Measurements from ENCODE around the gene C1orf167.
A peak's percentile ranks its signal among the peaks of the same experiment; 100 is the strongest.

The C1orf167 gene

DNA sequence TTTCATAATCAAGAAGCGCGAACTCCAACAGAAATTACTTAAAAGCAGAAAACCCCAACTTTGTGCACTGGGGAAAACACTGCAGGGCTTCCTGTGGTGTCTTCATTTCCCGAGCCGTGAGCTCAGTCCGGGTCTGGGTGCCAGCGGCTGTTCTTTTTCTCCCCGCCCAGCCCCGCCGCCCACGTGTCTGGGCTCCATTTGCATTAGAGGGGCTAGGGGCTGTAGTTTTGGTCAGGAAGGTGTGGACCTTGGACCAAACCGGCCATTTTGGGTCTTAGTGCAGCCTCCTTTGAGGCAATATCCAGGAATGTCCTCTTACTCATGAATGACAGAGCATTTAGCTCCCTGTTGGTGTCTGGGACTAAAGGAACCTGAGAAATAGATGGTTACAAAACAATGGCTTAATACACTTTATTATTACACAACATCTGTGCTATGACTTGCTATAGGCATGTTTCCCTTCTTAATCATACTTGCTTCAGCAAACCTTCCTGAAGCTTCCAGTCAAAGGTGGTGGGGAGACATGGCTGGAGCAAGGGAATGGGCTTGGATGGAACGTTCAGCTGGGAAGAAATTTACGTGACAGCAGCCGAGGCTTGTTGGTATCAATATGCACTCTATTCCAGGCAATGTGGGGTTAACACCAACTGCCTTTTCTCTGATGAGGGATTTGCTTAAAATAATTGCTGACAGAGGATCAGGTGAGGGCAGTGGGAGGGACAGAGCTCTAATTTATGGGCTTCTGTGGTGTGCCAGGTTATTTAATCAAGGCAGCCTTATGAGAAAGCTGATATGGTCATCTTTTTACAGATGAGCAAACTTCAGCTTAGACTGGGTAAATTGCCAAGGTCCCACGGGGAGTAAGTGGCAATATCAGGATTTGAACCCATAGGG lies 25.0 kb upstream of the C1orf167 start:
- peak in 1 of 2 donors; percentile 11 for DNase-seq (ENCODE audit: low read depth in 2 of 2)

GRCh38 chr1:11738096-11738495 lies 23.9 kb upstream of the C1orf167 start:
- DNase-seq (ENCODE audit: low read depth in 2 of 2) = no peak

GRCh38 chr1:11738783-11739182 lies 23.2 kb upstream of the C1orf167 start:
- no peak for DNase-seq (ENCODE audit: low read depth in 2 of 2)

DNA sequence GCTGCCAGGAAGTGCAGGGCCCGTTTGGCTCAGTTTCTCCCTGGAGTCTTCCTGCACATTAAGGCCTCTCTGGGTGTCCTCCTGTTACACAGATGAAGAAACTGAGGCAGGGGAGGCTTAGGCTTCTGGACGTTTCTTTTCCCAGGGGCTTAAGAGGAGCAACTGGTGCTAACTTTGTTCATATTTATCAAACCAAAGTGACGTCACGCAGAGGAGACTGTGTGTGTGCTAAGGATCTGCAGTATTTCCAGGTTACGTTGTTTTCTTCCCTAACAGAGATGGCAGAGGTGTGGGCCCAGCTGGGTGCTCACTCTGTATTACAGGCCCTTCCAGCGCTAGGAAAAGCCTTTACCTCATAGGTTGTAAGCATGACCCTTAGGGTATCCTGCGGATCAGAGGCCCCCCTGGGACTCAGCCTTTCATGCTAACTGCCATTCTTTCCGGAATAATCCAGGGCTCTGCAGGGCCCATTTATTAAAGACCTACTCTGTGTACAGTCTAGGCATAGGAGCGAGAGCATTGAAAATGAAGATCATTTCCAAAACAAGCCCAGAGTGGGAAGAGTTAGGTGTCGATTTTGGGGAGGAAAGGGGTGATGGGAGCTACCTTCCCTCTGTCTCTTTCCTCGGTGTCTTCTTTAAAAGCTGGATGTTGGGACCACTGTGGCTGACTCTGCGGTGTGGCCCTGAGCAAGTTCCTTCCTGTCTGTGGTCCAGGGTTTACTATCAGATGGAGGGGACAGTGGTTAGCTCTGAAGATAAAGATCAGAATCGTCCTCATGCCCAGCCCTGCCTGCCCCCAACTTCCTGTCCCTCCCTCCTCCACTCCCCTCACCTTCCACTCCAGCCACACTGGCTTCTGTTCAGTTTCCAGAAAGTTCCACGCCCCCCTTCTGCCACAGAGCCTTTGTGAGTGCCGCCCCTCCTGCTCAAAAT lies 21.5 kb upstream of the C1orf167 start:
- peak; percentile 14 to 26 for DNase-seq (ENCODE audit: low read depth in 2 of 2)

DNA sequence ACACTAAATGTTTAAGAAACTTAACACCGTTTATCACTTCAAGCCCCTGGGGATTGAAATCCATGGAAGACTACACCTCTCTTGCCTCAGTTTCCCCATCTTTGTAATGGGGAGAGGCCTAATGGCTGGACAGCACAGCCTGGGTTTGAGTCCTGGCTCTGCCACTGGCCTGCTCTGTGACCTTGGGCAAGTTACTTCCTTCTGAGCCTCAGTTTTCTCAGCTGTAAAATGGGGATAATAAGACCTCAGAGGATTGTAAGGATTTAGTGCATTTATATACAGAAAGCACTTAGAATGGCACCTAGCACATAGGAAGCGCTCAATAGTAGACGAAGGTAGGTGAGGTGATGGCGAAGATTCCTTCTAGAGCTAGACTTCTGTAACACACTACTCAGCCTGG lies 20.5 kb upstream of the C1orf167 start:
- DNase-seq (ENCODE audit: low read depth in 2 of 2) = no peak

- DNase-seq (ENCODE audit: low read depth in 2 of 2) = no peak
Measured at GRCh38 chr1:11741919-11742558, 20.0 kb upstream of the C1orf167 start.

- DNase-seq (ENCODE audit: low read depth in 2 of 2) = no peak
Measured at GRCh38 chr1:11744287-11744686, 17.7 kb upstream of the C1orf167 start.

GRCh38 chr1:11746092-11746491 lies 15.9 kb upstream of the C1orf167 start:
- no peak for DNase-seq (ENCODE audit: low read depth in 2 of 2)

DNA sequence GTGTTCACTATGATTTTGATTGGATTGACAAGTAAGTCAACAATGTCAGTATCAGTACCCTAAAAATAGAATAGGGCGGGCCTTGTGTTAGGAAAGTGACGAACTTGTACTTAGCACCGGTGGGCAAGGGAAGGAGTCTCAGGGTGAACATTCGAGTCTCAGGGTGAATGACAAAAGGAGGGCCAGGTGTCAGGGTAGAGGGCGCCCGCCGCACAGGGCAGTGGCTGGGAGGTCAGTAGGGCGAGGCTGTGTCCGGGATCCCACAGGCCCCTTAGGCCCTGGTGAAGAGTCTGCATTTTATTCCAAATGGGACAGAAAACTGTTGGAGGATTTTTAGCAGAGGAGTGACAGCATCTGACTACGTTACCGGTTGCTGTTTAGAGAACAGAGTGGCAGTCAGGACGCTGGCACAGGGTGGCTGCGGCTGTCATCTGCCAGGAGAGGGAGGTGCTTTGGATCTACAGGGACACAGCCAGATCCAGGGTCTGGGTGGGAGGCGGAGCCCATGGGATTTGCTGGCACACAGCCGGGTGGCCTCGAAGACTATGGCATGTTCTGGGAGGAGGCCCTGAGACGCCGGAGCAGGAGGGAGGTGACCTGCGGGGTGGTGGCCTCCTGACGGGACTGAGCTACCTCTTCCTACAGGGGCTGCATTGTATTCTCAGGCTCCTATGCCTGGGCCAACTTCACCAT lies 15.1 kb upstream of the C1orf167 start:
- no peak for DNase-seq (ENCODE audit: low read depth in 2 of 2)

GRCh38 chr1:11748294-11749202 lies 13.4 kb upstream of the C1orf167 start:
- no peak for DNase-seq (ENCODE audit: low read depth in 2 of 2)

- peak; percentile 32 to 34 for DNase-seq (ENCODE audit: low read depth in 2 of 2)
Measured at GRCh38 chr1:11749203-11749689, 12.7 kb upstream of the C1orf167 start.

DNA sequence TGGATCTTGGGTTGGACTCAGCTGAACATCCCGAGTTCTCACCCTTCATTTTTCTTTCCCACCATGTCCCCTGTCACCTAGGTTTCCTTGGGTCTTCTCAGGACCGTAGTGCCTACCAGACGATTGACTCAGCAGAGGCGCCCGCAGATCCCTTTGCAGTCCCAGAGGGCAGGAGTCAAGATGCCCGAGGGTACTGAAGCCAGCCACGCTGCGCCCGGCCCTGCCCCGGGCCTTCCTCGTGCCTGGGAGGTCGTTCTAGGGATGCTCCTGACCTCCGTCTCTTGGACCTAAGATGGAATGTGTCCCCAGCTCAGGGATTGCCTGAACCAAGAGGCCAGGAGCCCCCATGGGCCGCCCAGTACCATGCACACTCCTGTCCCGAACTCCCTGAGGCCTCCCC lies 12.0 kb upstream of the C1orf167 start:
- no peak for DNase-seq (ENCODE audit: low read depth in 2 of 2)

DNA sequence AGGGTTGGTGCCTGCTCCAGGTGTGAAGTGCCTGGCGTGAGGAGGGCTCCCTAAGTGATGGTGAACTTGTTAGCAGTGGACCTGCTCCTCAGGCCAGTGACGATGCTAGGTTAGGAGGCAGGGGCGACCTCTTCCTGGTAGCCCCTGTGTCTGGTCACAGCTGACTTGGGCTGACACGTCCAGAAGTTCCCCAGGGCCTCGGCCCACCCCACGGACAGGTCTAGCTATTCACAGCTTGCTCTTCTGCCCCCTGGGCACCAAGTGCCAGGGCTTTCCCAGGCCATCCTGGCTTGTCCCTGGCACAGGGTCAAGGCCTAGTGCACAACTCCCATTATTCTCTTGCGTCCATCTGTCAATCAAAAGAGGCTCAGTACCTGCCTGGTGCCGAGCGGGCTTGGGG lies 10.9 kb upstream of the C1orf167 start:
- DNase-seq (ENCODE audit: low read depth in 2 of 2) = no peak

DNA sequence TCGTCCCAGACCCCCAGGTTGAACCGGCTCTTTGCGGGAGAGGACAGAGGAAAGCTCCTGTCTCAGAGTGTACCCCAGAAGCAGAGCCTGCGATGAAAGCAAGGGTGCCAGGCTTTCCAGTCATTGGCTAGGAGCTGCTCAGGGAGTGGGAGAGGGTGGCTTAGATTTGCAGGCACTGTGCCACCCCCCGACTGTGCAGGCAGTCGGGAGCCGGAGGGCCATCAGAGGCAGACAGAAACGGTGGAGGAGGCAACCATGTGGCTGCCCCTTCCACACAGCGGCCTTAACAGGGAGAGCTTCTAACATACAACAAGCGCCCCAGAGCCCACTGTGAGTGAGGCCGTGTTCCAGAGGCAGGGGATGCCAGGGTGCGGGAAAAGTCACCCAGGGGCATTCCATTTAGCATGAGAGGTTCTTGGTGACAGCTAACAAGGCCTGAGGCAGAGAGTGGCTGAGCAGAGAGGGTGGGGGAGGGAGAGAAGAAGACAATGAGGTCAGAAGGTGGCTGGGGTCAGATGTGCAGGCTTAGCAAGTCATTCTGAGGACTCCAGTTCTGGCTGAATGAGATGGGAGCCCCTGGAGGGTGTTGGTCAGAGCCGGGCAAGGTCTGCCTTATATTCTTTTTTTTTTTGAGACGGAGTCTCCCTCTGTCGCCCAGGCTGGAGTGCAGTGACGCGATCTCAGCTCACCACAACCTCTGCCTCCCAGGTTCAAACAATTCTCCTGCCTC lies 9.5 kb upstream of the C1orf167 start:
- DNase-seq (ENCODE audit: low read depth in 2 of 2) = no peak

- no peak for DNase-seq (ENCODE audit: low read depth in 2 of 2)
Measured at GRCh38 chr1:11753555-11754208, 8.3 kb upstream of the C1orf167 start.

DNA sequence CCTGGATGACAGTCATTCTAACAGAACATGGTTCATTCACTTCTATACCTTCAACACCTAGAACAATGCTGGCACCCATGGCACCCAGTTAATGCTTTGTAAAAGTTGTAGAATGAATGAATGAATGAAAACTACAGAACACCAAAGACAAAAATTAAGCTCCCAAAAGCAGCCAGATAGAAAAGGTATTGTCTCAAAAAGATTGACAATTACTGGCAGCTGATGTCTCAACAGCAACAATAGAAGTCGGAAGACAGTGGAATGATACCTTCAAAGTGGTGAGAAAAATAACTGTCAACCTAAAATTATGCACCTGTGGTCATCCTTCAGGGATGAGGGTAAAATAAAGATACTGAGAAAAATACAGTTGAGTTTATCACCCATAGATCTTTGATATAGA lies 4.9 kb upstream of the C1orf167 start:
- DNase-seq (ENCODE audit: low read depth in 2 of 2) = no peak

GRCh38 chr1:11759791-11760190 lies 2.2 kb upstream of the C1orf167 start:
- no peak for DNase-seq (ENCODE audit: low read depth in 2 of 2)

DNA sequence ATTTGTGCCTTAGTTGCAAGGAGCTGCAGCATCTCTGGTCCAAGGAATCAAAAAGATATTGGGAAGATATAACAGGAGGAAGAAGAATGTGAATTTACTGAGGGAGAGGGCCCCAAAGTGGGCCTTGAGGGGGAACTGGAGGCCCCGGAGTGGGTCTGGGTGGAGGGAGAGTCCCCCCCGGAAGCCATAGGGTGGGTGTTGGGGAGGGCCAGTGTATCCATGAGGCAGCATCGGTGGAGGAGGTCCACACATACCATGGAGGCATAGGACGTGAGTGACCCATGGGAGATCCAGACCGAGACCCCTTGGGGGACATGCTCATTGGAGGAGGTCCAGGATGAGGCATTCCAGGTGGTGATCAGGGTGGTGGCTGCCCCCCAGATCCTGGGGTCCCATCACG lies 708 bp upstream of the C1orf167 start:
- DNase-seq (ENCODE audit: low read depth in 2 of 2) = no peak

DNA sequence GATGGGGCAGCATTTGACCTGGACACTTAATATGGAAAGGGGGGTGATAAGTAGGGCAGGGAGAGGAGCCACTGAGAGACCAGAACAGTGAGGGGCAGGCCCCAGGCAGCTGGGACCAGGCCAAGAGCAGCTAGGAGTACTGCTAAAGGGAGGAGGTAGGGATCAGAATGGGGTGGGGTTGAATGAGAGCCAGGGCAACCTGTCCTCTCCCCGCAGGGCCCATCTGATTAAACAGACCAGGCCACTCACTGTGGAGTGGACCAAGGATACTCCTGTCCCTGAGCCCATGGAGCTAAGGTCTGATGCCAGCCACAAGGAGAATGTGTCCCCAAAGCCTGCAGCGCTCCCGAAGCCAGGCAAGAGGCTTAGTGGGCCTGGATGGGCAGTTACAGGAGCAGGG lies 2.1 kb downstream of the C1orf167 start:
- DNase-seq (ENCODE audit: low read depth in 2 of 2) = no peak
